GM12891 (cell line): ENCODE results near the gene NT5DC2. TPM values are rescaled to one million over a fixed set of nuclear protein-coding genes. Genes with fewer than 3 reads are reported as not detected.

Experiments
- DNase-seq: peaks from one replicate; pipeline ENCODE4 v3.0.0; 2011; ENCODE audit warnings: low spot score; ENCODE audit not compliant: insufficient read length
- FAIRE-seq: peaks from 2 replicates; lab custom pipeline; 2011; peaks lifted over from hg19 to GRCh38; lab: Jason Lieb, UNC
- PAX5 ChIP-seq: IDR thresholded peaks from 2 replicates; pipeline ENCODE4 v1.6.1; 2011; ENCODE audit warnings: low read length, moderate library complexity, mild to moderate bottlenecking; ENCODE audit not compliant: insufficient read depth, severe bottlenecking
- POLR2A ChIP-seq: IDR thresholded peaks from 2 replicates; pipeline ENCODE4 v1.6.1; 2011; ENCODE audit warnings: low read depth, low read length, control low read depth
- POLR2AphosphoS5 ChIP-seq: IDR thresholded peaks from 2 replicates; pipeline ENCODE4 v1.6.1; 2011; ENCODE audit warnings: low read depth, low read length, control low read depth
- POU2F2 ChIP-seq: IDR thresholded peaks from 2 replicates; pipeline ENCODE4 v1.6.1; 2011; ENCODE audit warnings: low read depth, mild to moderate bottlenecking, control low read depth, low read length, moderate library complexity
- SPI1 ChIP-seq: IDR thresholded peaks from 2 replicates; pipeline ENCODE4 v1.6.1; 2011; ENCODE audit warnings: low read depth, low read length, control low read depth
- TAF1 ChIP-seq: IDR thresholded peaks from 2 replicates; pipeline ENCODE4 v1.6.1; 2011; ENCODE audit warnings: low read depth, low read length, control low read depth
- polyA plus RNA-seq: library from polyadenylated mRNA; unstranded; fragments of >200 nt; gene quantifications from one replicate; pipeline ENCODE4 v1.2.1, GENCODE V29; 2012; ENCODE audit warnings: low read depth, missing spikeins, inconsistent platforms; ENCODE audit not compliant: missing spikeins

NT5DC2 gene
- 36.9 TPM for polyA plus RNA-seq

DNA sequence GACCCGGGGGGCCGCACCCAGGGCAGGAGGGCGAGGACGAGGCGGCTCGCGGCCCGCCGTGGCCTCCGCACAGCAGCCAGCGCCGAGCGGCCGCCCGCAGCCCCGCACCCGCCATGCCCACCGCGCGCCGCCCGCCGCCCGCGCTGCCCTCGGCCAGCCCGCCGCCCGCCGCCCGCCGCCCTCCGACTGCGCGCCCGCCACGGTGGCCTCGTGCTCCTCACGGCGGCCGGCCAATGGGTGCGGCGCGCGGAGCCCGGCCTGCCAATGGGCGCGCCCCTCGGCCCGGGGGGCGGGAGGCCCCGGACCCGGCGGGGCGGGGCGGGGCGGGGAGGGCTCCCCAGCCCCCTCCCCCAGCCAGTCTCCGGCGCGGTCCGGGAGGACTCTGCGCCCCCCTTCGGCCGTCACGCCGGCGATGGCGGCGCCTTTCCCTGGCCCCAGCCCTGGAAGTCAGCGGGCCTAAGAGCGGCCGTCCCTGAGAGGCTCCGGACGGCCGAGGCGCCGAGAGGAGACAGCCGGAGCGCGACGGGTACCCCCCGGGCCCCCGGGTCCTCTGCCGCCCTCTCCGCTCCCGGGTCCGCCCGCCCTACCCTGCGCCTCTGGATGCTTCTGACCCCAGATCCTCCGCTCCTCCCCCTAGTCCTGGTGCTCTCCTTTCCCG is at the start of gene NT5DC2:
TSS of gene NT5DC2 (minus strand) at position 235 of the 658 bp plus-strand sequence. CDS start at position 115, 120 bp downstream.
- FAIRE-seq (peak; percentile 83), DNase-seq (peak; percentile 93)
- TF ChIP-seq TAF1: no peak
- TF ChIP-seq POLR2A: no peak
- no peak for TF ChIP-seq SPI1
- no peak for TF ChIP-seq POLR2AphosphoS5
- no peak for TF ChIP-seq POU2F2
- no peak for TF ChIP-seq PAX5

DNA sequence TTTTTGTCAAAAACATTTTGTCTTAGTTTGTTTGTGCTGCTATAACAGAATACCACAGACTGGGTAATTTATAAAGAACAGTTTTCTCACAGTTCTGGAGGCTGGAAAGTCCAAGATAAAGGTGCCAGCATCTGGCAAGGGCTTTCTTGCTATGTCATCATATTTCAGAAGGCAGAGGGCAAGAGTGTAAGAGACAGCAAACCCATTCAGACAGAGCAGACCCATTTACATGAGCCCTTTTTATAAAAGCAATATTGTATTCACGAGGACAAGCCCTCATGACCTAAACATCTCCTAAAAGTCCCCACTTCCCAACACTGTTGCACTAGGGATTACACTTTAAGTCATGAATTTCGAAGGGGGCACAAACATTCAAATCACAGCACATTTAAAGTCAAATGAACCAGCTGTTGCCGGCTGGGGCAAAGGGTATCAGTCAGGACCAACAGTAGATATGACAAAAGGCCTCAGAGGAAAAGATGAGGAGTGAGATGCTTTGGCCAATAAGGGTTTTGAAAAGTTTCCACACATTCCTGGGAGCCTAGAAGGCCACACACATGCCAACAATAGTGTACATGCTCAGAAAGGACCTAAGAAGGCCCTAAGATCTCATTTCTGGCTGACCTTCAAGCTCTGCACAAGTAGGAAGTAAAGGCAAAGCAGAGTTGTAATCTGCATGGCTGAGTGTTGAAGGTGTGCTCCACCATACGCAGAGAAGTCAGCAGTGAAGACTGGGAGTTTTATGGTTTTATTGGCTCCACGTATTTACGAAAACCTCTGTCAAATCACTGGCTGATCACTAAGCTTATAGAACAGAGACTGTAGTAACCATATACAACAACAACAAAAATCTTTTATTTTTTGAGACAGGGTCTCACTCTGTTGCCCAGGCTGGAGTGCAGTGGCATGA is 40.7 kb upstream of the NT5DC2 start:
- FAIRE-seq (no peak), DNase-seq (no peak)
- TF ChIP-seq TAF1 (no peak), POLR2AphosphoS5 (no peak), SPI1 (no peak), POU2F2 (no peak), PAX5 (no peak), POLR2A (no peak)

DNA sequence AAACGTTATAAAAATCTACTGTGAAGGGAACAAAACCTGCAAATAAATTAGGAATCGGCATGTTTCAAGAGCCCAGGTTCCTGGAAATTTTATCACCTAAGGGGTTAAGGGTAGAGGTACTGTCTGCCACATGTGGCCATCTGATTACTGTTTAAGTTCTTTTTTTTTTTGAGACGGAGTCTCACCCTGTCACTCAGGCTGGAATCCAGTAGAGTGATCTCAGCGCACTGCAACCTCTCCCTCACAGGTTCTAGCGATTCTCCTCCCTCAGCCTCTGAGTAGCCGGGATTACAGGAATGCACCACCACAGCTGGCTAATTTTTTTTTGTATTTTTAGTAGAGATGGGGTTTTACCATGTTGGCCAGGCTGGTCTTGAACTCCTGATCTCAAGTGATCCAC is 38.6 kb upstream of the NT5DC2 start:
- DNase-seq (no peak), FAIRE-seq (no peak)
- TF ChIP-seq POLR2AphosphoS5 (no peak), POLR2A (no peak), PAX5 (no peak), SPI1 (no peak), TAF1 (no peak), POU2F2 (no peak)

DNA sequence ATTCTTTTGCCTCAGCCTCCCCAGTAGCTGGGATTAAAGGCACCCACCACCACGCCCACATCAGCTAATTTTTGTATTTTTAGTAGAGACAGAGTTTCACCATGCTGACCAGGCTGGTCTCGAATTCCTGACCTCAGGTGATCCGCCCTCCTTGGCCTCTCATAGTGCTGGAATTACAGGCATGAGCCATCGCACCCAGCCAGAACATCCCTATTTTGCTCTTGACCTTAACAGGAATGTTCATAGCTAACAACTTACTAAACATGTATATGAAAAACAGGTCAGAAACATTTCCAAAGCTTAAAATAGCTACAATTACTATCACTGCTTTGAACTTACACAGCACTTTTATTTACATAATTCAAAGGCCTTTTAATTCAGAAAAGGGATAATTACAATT is 36.4 kb upstream of the NT5DC2 start:
- TF ChIP-seq POLR2A (no peak), TAF1 (no peak), PAX5 (no peak), SPI1 (no peak), POU2F2 (no peak), POLR2AphosphoS5 (no peak)
- no peak for DNase-seq
- no peak for FAIRE-seq

DNA sequence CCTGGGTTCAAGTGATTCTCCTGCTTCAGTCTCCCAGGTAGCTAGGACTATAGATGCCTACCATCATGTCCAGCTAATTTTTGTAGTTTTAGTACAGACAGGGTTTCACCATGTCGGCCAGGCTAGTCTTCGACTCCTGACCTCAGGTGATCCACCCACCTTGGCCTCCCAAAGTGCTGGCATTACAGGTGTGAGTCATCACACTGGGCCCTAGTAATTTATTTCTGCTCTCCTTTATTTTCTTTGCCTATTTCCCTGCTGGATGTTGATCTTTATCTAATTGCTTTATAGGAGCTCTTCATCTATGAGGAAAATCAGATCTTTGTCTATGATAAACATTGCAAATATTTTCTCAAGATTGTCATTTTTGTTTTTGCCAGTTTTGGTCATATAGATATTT is 34.4 kb upstream of the NT5DC2 start:
- TF ChIP-seq SPI1 (no peak), POU2F2 (no peak), POLR2AphosphoS5 (no peak), TAF1 (no peak), PAX5 (no peak), POLR2A (no peak)
- FAIRE-seq (no peak), DNase-seq (no peak)

DNA sequence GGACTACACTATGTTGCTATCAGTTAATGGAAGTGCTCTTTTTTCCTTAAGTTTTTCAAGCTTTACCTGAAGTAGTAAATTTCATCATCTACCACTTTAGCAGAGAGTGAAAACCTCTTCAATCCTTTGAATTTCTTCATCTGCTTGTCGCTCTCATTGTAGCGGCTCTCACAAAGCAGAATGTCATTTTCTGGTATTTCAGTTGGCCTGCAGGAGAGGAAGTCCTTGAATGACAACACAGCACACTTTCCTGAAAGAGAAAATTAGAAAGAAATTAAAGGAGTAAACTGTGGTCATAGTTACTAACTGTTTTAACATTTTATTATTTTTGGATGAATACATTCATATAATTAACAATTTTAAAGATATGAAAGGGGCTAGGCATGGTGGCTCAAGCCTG is 30.3 kb upstream of the NT5DC2 start:
- no peak for TF ChIP-seq PAX5
- TF ChIP-seq POU2F2: no peak
- TF ChIP-seq SPI1: no peak
- DNase-seq (no peak), FAIRE-seq (no peak)

DNA sequence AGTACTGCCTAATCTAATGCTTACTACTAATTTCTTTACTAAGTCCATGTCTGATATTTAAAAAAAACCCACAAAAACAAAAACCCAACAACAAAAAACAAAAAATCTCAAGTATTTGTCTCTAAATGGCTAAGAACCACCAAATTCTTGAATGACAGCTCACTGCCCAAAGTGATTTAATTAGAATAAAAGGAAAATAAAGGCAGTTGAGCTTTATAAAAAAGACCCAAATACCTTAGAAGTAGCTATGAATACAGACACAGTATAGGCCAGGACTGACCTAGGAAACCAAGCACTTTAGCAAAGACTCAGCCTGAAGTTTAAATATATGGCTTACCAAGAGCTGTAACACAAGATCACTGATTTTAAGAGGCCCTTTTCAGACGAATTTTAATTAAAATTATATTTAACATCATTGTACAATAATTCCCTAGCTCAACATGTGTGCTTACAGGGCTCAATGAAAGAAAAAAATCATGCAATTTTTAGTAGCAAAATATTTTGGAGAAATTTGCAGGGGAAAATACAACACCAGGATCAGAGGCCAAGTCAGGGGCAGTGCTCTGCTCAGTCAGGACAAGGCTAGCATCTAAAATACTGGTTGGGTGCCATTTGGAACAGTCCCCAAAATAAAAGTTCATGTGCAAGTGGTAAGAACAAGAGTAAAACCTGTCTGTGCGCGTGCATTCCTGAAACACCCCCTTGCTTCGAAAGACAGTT is 27.5 kb upstream of the NT5DC2 start:
- DNase-seq: no peak
- no peak for FAIRE-seq
- TF ChIP-seq TAF1: no peak
- no peak for TF ChIP-seq POU2F2
- no peak for TF ChIP-seq POLR2AphosphoS5
- no peak for TF ChIP-seq SPI1
- TF ChIP-seq PAX5: no peak
- TF ChIP-seq POLR2A: no peak

DNA sequence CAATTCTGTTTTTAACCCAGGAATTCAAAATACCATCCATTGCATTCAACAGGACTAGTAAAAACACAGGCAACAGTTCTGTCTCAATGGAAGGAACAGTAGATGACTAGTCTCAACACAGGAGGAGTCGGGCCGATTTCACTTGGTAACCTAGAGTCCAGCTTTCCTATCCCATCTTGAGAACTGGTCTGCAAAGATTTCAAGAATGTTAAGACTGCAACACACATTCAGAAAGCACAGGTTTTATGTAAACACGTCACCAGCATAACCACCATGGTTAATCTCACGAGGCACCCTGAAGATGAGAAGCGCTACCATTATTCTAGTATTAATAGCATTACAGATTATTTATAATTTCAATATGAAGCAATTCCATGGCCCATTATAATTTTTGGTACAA is 24.8 kb upstream of the NT5DC2 start:
- FAIRE-seq (no peak), DNase-seq (no peak)
- TF ChIP-seq SPI1 (no peak), POU2F2 (no peak), POLR2A (no peak), PAX5 (no peak), POLR2AphosphoS5 (no peak), TAF1 (no peak)

DNA sequence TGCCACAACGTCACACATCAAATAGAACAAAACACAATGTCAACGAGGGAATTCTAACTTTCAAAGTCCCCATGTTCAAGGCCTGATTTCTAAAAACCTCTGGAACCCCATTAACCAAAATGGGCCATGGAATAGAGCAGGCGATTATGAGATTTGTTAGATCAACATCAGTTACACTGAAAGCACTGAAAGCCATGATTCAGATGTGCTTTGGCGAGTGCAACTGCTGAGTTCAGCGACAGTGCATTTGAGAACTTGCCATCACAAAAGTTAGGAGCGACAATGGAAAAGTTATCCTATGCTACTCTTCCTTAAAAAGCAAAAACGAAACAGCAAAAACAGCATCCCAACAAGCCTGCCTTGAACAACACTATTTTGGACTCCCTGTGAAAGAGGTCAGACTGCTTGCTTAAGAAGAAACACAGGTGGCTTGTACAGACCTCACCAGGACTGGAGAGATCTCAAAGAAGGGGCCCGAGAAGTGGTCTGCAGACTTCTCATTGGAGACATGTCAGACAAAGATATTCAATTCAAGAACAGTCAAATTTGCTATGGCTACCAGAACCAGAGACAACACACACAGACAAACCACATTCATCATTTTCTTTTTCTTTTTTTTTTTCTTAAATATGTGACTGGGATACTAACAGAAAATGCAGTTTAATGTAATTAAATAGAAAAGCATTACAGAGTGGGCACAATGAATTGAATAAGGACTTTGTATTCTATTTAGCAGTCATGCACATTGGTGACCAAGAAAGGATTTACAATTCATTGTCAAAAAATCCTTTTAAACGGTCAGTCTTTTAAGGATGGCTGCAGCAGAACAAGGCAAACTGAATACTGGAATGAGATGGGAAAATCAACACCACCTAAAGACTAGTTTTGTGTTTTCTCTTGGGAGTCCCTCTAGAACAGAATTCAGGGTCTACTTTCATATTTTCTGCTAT is 23.6 kb upstream of the NT5DC2 start:
- FAIRE-seq (no peak), DNase-seq (no peak)
- TF ChIP-seq POLR2A: no peak
- TF ChIP-seq PAX5: no peak
- no peak for TF ChIP-seq TAF1
- TF ChIP-seq POU2F2: no peak
- TF ChIP-seq SPI1: no peak
- no peak for TF ChIP-seq POLR2AphosphoS5
